Sciatic nerve (tissue), 2 donors: ENCODE results near the gene TREX2. TPM values are rescaled to one million over a fixed set of nuclear protein-coding genes. Genes with fewer than 3 reads are reported as not detected.
A peak's percentile ranks its signal among the peaks of the same experiment; 100 is the strongest.

ENCODE experiments used
- ATAC-seq: fragments of 200-7000 bp; cut with Tn5 transposase; one replicate; pipeline ENCODE4 v1.9.1; 2020; ENCODE audit warnings: mild to moderate bottlenecking, moderate library complexity
- DNase-seq: peaks from one replicate; pipeline ENCODE4 v3.0.0-alpha.2; 2020; ENCODE audit warnings: low spot score
- intact Hi-C: fragments of 100-400 bp; cut with DNase I; formaldehyde crosslinking; loops from one replicate; pipeline ENCODE4 v1.14.2; 2022
- total RNA-seq: library from RNA; stranded (reverse); fragmentation: NEBNext Ultra II Directional; extraction: Animal tissue kit (Norgen Biotek cat#: 25700); gene quantifications from one replicate; pipeline ENCODE4 v1.2.1, GENCODE V29; 2021
- donor health status: DM: no; HTN: no; CAD: no.
- donor health status: DM: no; HTN: no; CAD: no.

TREX2 gene
- total RNA-seq, 1 donor from 2014 or later, result 1.7 TPM

GRCh38 chrX:153443476-153444332 is 2.2 kb downstream of the TREX2 start:
- no peak for DNase-seq
- intact Hi-C loops, result no loop called here
- no peak for ATAC-seq

GRCh38 chrX:153442463-153442862 is 3.4 kb downstream of the TREX2 start:
- no peak for DNase-seq
- intact Hi-C loops, result no loop called here
- no peak for ATAC-seq

- DNase-seq (no peak), ATAC-seq (no peak)
- intact Hi-C loops, result no loop called here
Observed at GRCh38 chrX:153441981-153442380, 3.9 kb downstream of the TREX2 start.

GRCh38 chrX:153441296-153441695 is 4.6 kb downstream of the TREX2 start:
- intact Hi-C loops, result no loop called here
- ATAC-seq (no peak), DNase-seq (no peak)

GRCh38 chrX:153440556-153441135 is 5.2 kb downstream of the TREX2 start:
- DNase-seq, result no peak
- ATAC-seq, result no peak
- intact Hi-C loops, result no loop called here

- intact Hi-C loops, result no loop called here
- no peak for DNase-seq
- no peak for ATAC-seq
Observed at GRCh38 chrX:153439977-153440376, 5.9 kb downstream of the TREX2 start.

GRCh38 chrX:153438532-153438931 is 7.3 kb downstream of the TREX2 start:
- intact Hi-C loops, result no loop called here

GRCh38 chrX:153435845-153436244 is 10.0 kb downstream of the TREX2 start:
- no peak for ATAC-seq
- intact Hi-C loops, result no loop called here
- no peak for DNase-seq

More at GRCh38 chrX:153438532-153438931, 7.3 kb downstream of the TREX2 start:
- ATAC-seq, result no peak
- no peak for DNase-seq

GRCh38 chrX:153434801-153435200 is 11.1 kb downstream of the TREX2 start:
- ATAC-seq (no peak), DNase-seq (no peak)
- intact Hi-C loops, result no loop called here

GRCh38 chrX:153433781-153434285 is 12.0 kb downstream of the TREX2 start:
- no peak for DNase-seq
- intact Hi-C loops, result no loop called here
- ATAC-seq, result no peak

- no peak for DNase-seq
- intact Hi-C loops, result no loop called here
Observed at GRCh38 chrX:153433161-153433680, 12.6 kb downstream of the TREX2 start.

GRCh38 chrX:153430796-153431195 is 15.1 kb downstream of the TREX2 start:
- ATAC-seq (no peak), DNase-seq (no peak)
- intact Hi-C loops, result no loop called here

More at GRCh38 chrX:153433161-153433680, 12.6 kb downstream of the TREX2 start:
- no peak for ATAC-seq

GRCh38 chrX:153426204-153426603 is 19.7 kb downstream of the TREX2 start:
- ATAC-seq (no peak), DNase-seq (no peak)
- intact Hi-C loops, result no loop called here

- no peak for ATAC-seq
- intact Hi-C loops, result no loop called here
- DNase-seq, result peak; percentile 65
Observed at GRCh38 chrX:153423652-153424051, 22.2 kb downstream of the TREX2 start.

- no peak for DNase-seq
- intact Hi-C loops, result no loop called here
- no peak for ATAC-seq
Observed at GRCh38 chrX:153421856-153422255, 24.0 kb downstream of the TREX2 start.

GRCh38 chrX:153420851-153421599 is 24.8 kb downstream of the TREX2 start:
- intact Hi-C loops, result no loop called here

GRCh38 chrX:153417637-153418036 is 28.2 kb downstream of the TREX2 start:
- DNase-seq, result no peak
- ATAC-seq, result no peak
- intact Hi-C loops, result no loop called here

More at GRCh38 chrX:153420851-153421599, 24.8 kb downstream of the TREX2 start:
- DNase-seq (no peak), ATAC-seq (no peak)

- DNase-seq, result no peak
- ATAC-seq, result no peak
- intact Hi-C loops, result no loop called here
Observed at GRCh38 chrX:153416781-153417450, 28.9 kb downstream of the TREX2 start.
